H1 (cell line): Measurements from ENCODE around the gene CHD5. TPM values are rescaled to one million over a fixed set of nuclear protein-coding genes. Genes with fewer than 3 reads are reported as not detected.

Experiments
- ASH2L ChIP-seq: fragments of 200-600, 300-600 bp; sonication (generic); IDR thresholded peaks from one replicate; pipeline ENCODE4 v1.7.1; 2017; ENCODE audit warnings: low read length
- CBX8 ChIP-seq: fragments of 300-800, 300-1000 bp; sonication (generic); IDR thresholded peaks from 2 replicates; pipeline ENCODE4 v1.7.1; 2016; ENCODE audit warnings: low read depth, low read length, borderline replicate concordance
- CHD1 ChIP-seq: IDR thresholded peaks from 2 replicates; pipeline ENCODE4 v1.6.1; 2012; ENCODE audit warnings: low read depth, low read length, improper control_type of control experiment
- EZH2 ChIP-seq: fragments of 200-600 bp; sonication (generic); IDR thresholded peaks from 2 replicates; pipeline ENCODE4 v1.7.1; 2012; ENCODE audit warnings: low read depth, mild to moderate bottlenecking, moderate library complexity, low read length, inconsistent platforms; ENCODE audit not compliant: severe bottlenecking
- HDAC2 ChIP-seq, 2 experiments: fragments of 300-600 bp in 1 of 2; sonication (generic) in 1 of 2; IDR thresholded peaks; 2 replicates each; pipeline ENCODE4 v1.6.1; 2011 to 2012; ENCODE audit warnings: low read depth in 2 of 2, low read length in 2 of 2, mild to moderate bottlenecking in 2 of 2, moderate library complexity in 2 of 2, borderline replicate concordance in 1 of 2, inconsistent platforms in 1 of 2
- JUND ChIP-seq: IDR thresholded peaks from 2 replicates; pipeline ENCODE4 v1.6.1; 2011; ENCODE audit warnings: mild to moderate bottlenecking, improper control_type of control experiment, low read length
- POU5F1 ChIP-seq: IDR thresholded peaks from 2 replicates; pipeline ENCODE4 v1.6.1; 2011; ENCODE audit warnings: low read depth, mild to moderate bottlenecking, low read length, moderate library complexity
- RFX5 ChIP-seq: IDR thresholded peaks from 2 replicates; pipeline ENCODE4 v1.6.1; 2011; ENCODE audit warnings: low read depth, low read length, improper control_type of control experiment, borderline replicate concordance
- TAF7 ChIP-seq: optimal IDR thresholded peaks from 2 replicates; pipeline ENCODE3; 2011; ENCODE audit warnings: low read depth, mild to moderate bottlenecking, inconsistent platforms, low read length, moderate library complexity, borderline replicate concordance
- TCF12 ChIP-seq: IDR thresholded peaks from 2 replicates; pipeline ENCODE4 v1.6.1; 2011; ENCODE audit warnings: low read depth, mild to moderate bottlenecking, low read length
- polyA plus RNA-seq, 7 experiments: library from polyadenylated mRNA; depleted of rRNA in 3 of 7; stranded (reverse) in 5 of 7; unstranded in 2 of 7; fragments of >200 nt in 5 of 7; fragments of 200-250 nt in 2 of 7; gene quantifications; 1 replicate in 5 of 7; 2 replicates in 1 of 7; 4 replicates in 1 of 7; pipeline versions ENCODE4 v1.2.1 to v1.2.3, GENCODE V29; 2011 to 2013; ENCODE audit warnings: missing spikeins in 2 of 7, mixed read lengths in 2 of 7
- total RNA-seq: library from RNA; stranded (reverse); fragmentation: NEBNext Ultra II Directional; extraction: Animal tissue kit (Norgen Biotek cat#: 25700); gene quantifications from 2 replicates; pipeline ENCODE4 v1.2.1, GENCODE V29; 2021
- TF ChIP-seq, protein P1 (sequence below): fragments of 300-600 bp; sonication (generic); IDR thresholded peaks from 2 replicates; pipeline ENCODE4 v1.7.1; 2012; ENCODE audit warnings: low read length, moderate library complexity, mild to moderate bottlenecking, inconsistent platforms; ENCODE audit not compliant: insufficient replicate concordance

CHD5 gene
- total and polyA plus RNA-seq, 2 of the 8 experiments (the other 6 are each of a cell fraction or from before 2014, with no cell fraction given): 0.42 to 1.8 TPM

DNA sequence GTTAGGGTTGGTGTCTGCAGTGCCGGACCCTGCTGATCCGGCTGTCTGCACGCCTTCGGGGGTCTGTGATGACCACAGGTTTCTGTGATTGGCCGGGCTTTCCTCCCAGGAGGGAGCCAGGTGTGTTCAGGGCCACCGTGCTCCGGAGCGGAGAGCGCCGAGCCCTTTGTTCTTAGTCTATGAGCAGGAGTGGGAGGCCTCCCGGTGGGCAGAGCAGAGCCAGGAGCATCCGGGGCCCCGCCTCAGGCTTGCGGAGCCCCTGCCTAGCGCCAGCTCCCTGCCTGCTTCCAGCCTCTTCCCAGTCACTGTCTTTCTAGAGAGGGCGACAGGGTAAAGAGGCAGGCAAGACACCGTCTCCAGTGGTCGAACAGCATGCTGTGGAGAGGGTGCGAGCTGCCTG is 102.6 kb downstream of the CHD5 start (continued):
- TF ChIP-seq, protein P1, sequence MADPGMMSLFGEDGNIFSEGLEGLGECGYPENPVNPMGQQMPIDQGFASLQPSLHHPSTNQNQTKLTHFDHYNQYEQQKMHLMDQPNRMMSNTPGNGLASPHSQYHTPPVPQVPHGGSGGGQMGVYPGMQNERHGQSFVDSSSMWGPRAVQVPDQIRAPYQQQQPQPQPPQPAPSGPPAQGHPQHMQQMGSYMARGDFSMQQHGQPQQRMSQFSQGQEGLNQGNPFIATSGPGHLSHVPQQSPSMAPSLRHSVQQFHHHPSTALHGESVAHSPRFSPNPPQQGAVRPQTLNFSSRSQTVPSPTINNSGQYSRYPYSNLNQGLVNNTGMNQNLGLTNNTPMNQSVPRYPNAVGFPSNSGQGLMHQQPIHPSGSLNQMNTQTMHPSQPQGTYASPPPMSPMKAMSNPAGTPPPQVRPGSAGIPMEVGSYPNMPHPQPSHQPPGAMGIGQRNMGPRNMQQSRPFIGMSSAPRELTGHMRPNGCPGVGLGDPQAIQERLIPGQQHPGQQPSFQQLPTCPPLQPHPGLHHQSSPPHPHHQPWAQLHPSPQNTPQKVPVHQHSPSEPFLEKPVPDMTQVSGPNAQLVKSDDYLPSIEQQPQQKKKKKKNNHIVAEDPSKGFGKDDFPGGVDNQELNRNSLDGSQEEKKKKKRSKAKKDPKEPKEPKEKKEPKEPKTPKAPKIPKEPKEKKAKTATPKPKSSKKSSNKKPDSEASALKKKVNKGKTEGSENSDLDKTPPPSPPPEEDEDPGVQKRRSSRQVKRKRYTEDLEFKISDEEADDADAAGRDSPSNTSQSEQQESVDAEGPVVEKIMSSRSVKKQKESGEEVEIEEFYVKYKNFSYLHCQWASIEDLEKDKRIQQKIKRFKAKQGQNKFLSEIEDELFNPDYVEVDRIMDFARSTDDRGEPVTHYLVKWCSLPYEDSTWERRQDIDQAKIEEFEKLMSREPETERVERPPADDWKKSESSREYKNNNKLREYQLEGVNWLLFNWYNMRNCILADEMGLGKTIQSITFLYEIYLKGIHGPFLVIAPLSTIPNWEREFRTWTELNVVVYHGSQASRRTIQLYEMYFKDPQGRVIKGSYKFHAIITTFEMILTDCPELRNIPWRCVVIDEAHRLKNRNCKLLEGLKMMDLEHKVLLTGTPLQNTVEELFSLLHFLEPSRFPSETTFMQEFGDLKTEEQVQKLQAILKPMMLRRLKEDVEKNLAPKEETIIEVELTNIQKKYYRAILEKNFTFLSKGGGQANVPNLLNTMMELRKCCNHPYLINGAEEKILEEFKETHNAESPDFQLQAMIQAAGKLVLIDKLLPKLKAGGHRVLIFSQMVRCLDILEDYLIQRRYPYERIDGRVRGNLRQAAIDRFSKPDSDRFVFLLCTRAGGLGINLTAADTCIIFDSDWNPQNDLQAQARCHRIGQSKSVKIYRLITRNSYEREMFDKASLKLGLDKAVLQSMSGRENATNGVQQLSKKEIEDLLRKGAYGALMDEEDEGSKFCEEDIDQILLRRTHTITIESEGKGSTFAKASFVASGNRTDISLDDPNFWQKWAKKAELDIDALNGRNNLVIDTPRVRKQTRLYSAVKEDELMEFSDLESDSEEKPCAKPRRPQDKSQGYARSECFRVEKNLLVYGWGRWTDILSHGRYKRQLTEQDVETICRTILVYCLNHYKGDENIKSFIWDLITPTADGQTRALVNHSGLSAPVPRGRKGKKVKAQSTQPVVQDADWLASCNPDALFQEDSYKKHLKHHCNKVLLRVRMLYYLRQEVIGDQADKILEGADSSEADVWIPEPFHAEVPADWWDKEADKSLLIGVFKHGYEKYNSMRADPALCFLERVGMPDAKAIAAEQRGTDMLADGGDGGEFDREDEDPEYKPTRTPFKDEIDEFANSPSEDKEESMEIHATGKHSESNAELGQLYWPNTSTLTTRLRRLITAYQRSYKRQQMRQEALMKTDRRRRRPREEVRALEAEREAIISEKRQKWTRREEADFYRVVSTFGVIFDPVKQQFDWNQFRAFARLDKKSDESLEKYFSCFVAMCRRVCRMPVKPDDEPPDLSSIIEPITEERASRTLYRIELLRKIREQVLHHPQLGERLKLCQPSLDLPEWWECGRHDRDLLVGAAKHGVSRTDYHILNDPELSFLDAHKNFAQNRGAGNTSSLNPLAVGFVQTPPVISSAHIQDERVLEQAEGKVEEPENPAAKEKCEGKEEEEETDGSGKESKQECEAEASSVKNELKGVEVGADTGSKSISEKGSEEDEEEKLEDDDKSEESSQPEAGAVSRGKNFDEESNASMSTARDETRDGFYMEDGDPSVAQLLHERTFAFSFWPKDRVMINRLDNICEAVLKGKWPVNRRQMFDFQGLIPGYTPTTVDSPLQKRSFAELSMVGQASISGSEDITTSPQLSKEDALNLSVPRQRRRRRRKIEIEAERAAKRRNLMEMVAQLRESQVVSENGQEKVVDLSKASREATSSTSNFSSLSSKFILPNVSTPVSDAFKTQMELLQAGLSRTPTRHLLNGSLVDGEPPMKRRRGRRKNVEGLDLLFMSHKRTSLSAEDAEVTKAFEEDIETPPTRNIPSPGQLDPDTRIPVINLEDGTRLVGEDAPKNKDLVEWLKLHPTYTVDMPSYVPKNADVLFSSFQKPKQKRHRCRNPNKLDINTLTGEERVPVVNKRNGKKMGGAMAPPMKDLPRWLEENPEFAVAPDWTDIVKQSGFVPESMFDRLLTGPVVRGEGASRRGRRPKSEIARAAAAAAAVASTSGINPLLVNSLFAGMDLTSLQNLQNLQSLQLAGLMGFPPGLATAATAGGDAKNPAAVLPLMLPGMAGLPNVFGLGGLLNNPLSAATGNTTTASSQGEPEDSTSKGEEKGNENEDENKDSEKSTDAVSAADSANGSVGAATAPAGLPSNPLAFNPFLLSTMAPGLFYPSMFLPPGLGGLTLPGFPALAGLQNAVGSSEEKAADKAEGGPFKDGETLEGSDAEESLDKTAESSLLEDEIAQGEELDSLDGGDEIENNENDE: no peak
- TF ChIP-seq CHD1: no peak
- no peak for TF ChIP-seq TAF7
- TF ChIP-seq RFX5: no peak
- no peak for TF ChIP-seq CBX8
- no peak for TF ChIP-seq EZH2
- TF ChIP-seq POU5F1: no peak
- TF ChIP-seq JUND: no peak
- no peak for TF ChIP-seq TCF12
- TF ChIP-seq ASH2L: no peak
- no peak for TF ChIP-seq HDAC2 (IDR thresholded peaks at IDR 0.05; ENCODE audit: borderline replicate concordance in 1 of 2, low read depth in 2 of 2, low read length in 2 of 2)
